H1 (cell line): Measurements from ENCODE around the gene RUFY1. TPM values are rescaled to one million over a fixed set of nuclear protein-coding genes. Genes with fewer than 3 reads are reported as not detected.
"Not testable (repeated sequence)": the region's sequence is repeated elsewhere in the genome, so short reads cannot be mapped to it uniquely, and the experiment has no call there.

ENCODE experiments used
- CTCF ChIA-PET: fragments of 300-600 bp; sonication (Branson Sonifier 250); formaldehyde crosslinking; loops from one replicate; lab custom pipeline; 2021; ENCODE audit not compliant: partially characterized antibody; lab: Charles Lee
- POLR2A ChIA-PET: fragments of 300-600 bp; sonication (Branson Sonifier 250); formaldehyde crosslinking; loops from one replicate; lab custom pipeline; 2021; ENCODE audit warnings: inconsistent platforms; ENCODE audit not compliant: partially characterized antibody; lab: Charles Lee
- DNase-seq, 2 experiments: peaks; one replicate each; pipeline versions ENCODE4 v3.0.0 to v3.0.0-alpha.2; 2010 to 2022; ENCODE audit warnings: low spot score in 2 of 2, low read depth in 1 of 2, mixed read lengths in 1 of 2
- FAIRE-seq: peaks from 2 replicates; lab custom pipeline; 2011; peaks lifted over from hg19 to GRCh38; lab: Jason Lieb, UNC
- H2AFZ ChIP-seq: 2 replicates; pipeline ENCODE4 v1.8.1; 2012; ENCODE audit warnings: low read length, inconsistent platforms
- H2AK5ac ChIP-seq: 2 replicates; pipeline ENCODE4 v1.6.1; 2013; ENCODE audit warnings: low read depth, low read length
- H2BK120ac ChIP-seq: replicated peaks from 2 replicates; pipeline ENCODE3; 2013; ENCODE audit warnings: low read depth, low read length, inconsistent platforms
- H2BK12ac ChIP-seq: 2 replicates; pipeline ENCODE4 v1.6.1; 2013; ENCODE audit warnings: low read depth, low read length
- H2BK15ac ChIP-seq: 2 replicates; pipeline ENCODE4 v1.6.1; 2013; ENCODE audit warnings: low read length
- H2BK20ac ChIP-seq: 2 replicates; pipeline ENCODE4 v1.6.1; 2013; ENCODE audit warnings: low read length
- H2BK5ac ChIP-seq: 2 replicates; pipeline ENCODE4 v1.6.1; 2013; ENCODE audit warnings: low read depth, low read length
- H3K14ac ChIP-seq: 2 replicates; pipeline ENCODE4 v1.6.1; 2013; ENCODE audit warnings: inconsistent platforms; ENCODE audit not compliant: insufficient read length
- H3K18ac ChIP-seq: 2 replicates; pipeline ENCODE4 v1.6.1; 2013; ENCODE audit warnings: low read length; ENCODE audit errors: extremely low read depth
- H3K23ac ChIP-seq: 2 replicates; pipeline ENCODE4 v1.6.1; 2013; ENCODE audit warnings: inconsistent platforms; ENCODE audit not compliant: insufficient read length
- H3K23me2 ChIP-seq: 2 replicates; pipeline ENCODE4 v1.6.1; 2013; ENCODE audit warnings: low read depth, low read length
- H3K27ac ChIP-seq: 2 replicates; pipeline ENCODE4 v1.6.1; 2011; ENCODE audit warnings: low read depth, low read length, inconsistent platforms
- H3K27me3 ChIP-seq, 4 experiments: replicated peaks in 1 of 4; 1 replicate in 1 of 4; 2 replicates in 3 of 4; pipeline versions ENCODE4 v1.6.1 to v1.8.1; 2011 to 2013; ENCODE audit warnings: low read length in 3 of 4, mild to moderate bottlenecking in 3 of 4, inconsistent platforms in 2 of 4, mixed read lengths in 2 of 4, moderate library complexity in 1 of 4; ENCODE audit not compliant: control insufficient read depth in 3 of 4, insufficient read depth in 3 of 4; ENCODE audit errors: extremely low read depth in 1 of 4
- H3K36me3 ChIP-seq, 4 experiments: 2 replicates each; pipeline versions ENCODE4 v1.6.1 to v1.8.1; 2011 to 2013; ENCODE audit warnings: mild to moderate bottlenecking in 4 of 4, low read length in 3 of 4, moderate library complexity in 2 of 4, control low read depth in 1 of 4, inconsistent platforms in 1 of 4; ENCODE audit not compliant: insufficient read depth in 4 of 4, control insufficient read depth in 2 of 4
- H3K4ac ChIP-seq: replicated peaks from 2 replicates; pipeline ENCODE3; 2013; ENCODE audit warnings: low read length, low read depth, mixed read lengths, inconsistent platforms; ENCODE audit not compliant: insufficient read length
- H3K4me1 ChIP-seq, 4 experiments: replicated peaks in 1 of 4; 1 replicate in 1 of 4; 2 replicates in 3 of 4; pipeline versions ENCODE4 v1.6.1 to v1.8.1; 2011 to 2013; ENCODE audit warnings: low read length in 3 of 4, inconsistent platforms in 2 of 4, mixed read lengths in 1 of 4; ENCODE audit not compliant: insufficient read depth in 4 of 4, control insufficient read depth in 3 of 4
- H3K4me2 ChIP-seq, 2 experiments: 2 replicates each; pipeline versions ENCODE4 v1.6.1 to v1.8.1; 2011 to 2013; ENCODE audit warnings: low read depth in 2 of 2, low read length in 2 of 2, control low read depth in 1 of 2, inconsistent platforms in 1 of 2, mild to moderate bottlenecking in 1 of 2; ENCODE audit not compliant: insufficient read depth in 1 of 2
- H3K4me3 ChIP-seq, 4 experiments: fragments of 200-600, 300-600 bp in 1 of 4; sonication (generic), shearing (Covaris generic), sonication (Bioruptor Twin) in 1 of 4; 2 replicates each; pipeline versions ENCODE4 v1.5.1 to v1.8.1; 2011 to 2016; ENCODE audit warnings: low read length in 4 of 4, low read depth in 3 of 4, control low read depth in 2 of 4, inconsistent platforms in 2 of 4, mild to moderate bottlenecking in 2 of 4, mixed read lengths in 1 of 4, moderate library complexity in 1 of 4; ENCODE audit not compliant: insufficient read depth in 2 of 4; ENCODE audit errors: extremely low read depth in 1 of 4
- H3K56ac ChIP-seq: replicated peaks from 2 replicates; pipeline ENCODE3; 2013; ENCODE audit warnings: low read depth, mild to moderate bottlenecking, mixed read lengths, low read length, inconsistent platforms; ENCODE audit not compliant: insufficient read length
- H3K79me1 ChIP-seq: 2 replicates; pipeline ENCODE4 v1.6.1; 2013; ENCODE audit warnings: low read depth, low read length, control low read depth
- H3K79me2 ChIP-seq, 2 experiments: 2 replicates each; pipeline versions ENCODE4 v1.6.1 to v1.8.1; 2012 to 2013; ENCODE audit warnings: low read length in 2 of 2, mild to moderate bottlenecking in 2 of 2, inconsistent platforms in 1 of 2; ENCODE audit not compliant: insufficient read depth in 2 of 2, control insufficient read depth in 1 of 2
- H3K9ac ChIP-seq, 4 experiments: replicated peaks in 1 of 4; 1 replicate in 1 of 4; 2 replicates in 3 of 4; pipeline versions ENCODE4 v1.6.1 to v1.8.1; 2011 to 2013; ENCODE audit warnings: low read depth in 3 of 4, low read length in 3 of 4, control low read depth in 2 of 4, mild to moderate bottlenecking in 2 of 4, moderate library complexity in 2 of 4, inconsistent platforms in 1 of 4; ENCODE audit errors: extremely low read depth in 1 of 4
- H3K9me3 ChIP-seq, 2 experiments: 2 replicates each; pipeline versions ENCODE4 v1.6.1 to v1.8.1; 2012 to 2013; ENCODE audit warnings: mild to moderate bottlenecking in 2 of 2, moderate library complexity in 2 of 2, control low read depth in 1 of 2, inconsistent platforms in 1 of 2, low read depth in 1 of 2, low read length in 1 of 2, mixed read lengths in 1 of 2; ENCODE audit not compliant: insufficient read depth in 2 of 2
- H4K20me1 ChIP-seq, 2 experiments: replicated peaks in 1 of 2; 2 replicates each; pipeline versions ENCODE3 to v1.8.1; 2011 to 2013; ENCODE audit warnings: inconsistent platforms in 2 of 2, low read length in 2 of 2, mild to moderate bottlenecking in 1 of 2; ENCODE audit not compliant: insufficient read depth in 2 of 2, control insufficient read depth in 1 of 2
- H4K5ac ChIP-seq: 2 replicates; pipeline ENCODE4 v1.6.1; 2013; ENCODE audit warnings: low read length, low read depth, mixed read lengths, inconsistent platforms; ENCODE audit not compliant: insufficient read length
- H4K8ac ChIP-seq: 2 replicates; pipeline ENCODE4 v1.8.0; 2013; ENCODE audit warnings: mild to moderate bottlenecking, moderate library complexity, low read length, inconsistent platforms; ENCODE audit not compliant: insufficient read depth; ENCODE audit errors: extremely low read depth
- H4K91ac ChIP-seq: replicated peaks from 2 replicates; pipeline ENCODE3; 2013; ENCODE audit warnings: low read length, mixed read lengths, inconsistent platforms; ENCODE audit not compliant: insufficient read length
- WGBS, 2 experiments: shearing (Covaris generic) in 1 of 2; methylation state at CpG; one replicate each; pipeline versions ENCODE4 v1.1.6 to v1.1.7; 2013 to 2015; ENCODE audit warnings: low lambda C conversion rate in 2 of 2, mixed read lengths in 2 of 2, inconsistent platforms in 1 of 2, low coverage in 1 of 2, missing lambda C conversion rate in 1 of 2; ENCODE audit not compliant: insufficient replicate concordance in 2 of 2, insufficient coverage in 1 of 2, insufficient read length in 1 of 2; ENCODE audit errors: extremely low coverage in 1 of 2, missing lambda C conversion rate in 1 of 2; 5-methylcytosine and 5-hydroxymethylcytosine counted together
- polyA plus RNA-seq, 7 experiments: library from polyadenylated mRNA; depleted of rRNA in 3 of 7; stranded (reverse) in 5 of 7; unstranded in 2 of 7; fragments of >200 nt in 5 of 7; fragments of 200-250 nt in 2 of 7; gene quantifications; 1 replicate in 5 of 7; 2 replicates in 1 of 7; 4 replicates in 1 of 7; pipeline versions ENCODE4 v1.2.1 to v1.2.3, GENCODE V29; 2011 to 2013; ENCODE audit warnings: missing spikeins in 2 of 7, mixed read lengths in 2 of 7
- total RNA-seq: library from RNA; stranded (reverse); fragmentation: NEBNext Ultra II Directional; extraction: Animal tissue kit (Norgen Biotek cat#: 25700); gene quantifications from 2 replicates; pipeline ENCODE4 v1.2.1, GENCODE V29; 2021

RUFY1 gene
- total and polyA plus RNA-seq, 2 of the 8 experiments (the other 6 are each of a cell fraction or from before 2014, with no cell fraction given), result 22.4 to 29.5 TPM

DNA sequence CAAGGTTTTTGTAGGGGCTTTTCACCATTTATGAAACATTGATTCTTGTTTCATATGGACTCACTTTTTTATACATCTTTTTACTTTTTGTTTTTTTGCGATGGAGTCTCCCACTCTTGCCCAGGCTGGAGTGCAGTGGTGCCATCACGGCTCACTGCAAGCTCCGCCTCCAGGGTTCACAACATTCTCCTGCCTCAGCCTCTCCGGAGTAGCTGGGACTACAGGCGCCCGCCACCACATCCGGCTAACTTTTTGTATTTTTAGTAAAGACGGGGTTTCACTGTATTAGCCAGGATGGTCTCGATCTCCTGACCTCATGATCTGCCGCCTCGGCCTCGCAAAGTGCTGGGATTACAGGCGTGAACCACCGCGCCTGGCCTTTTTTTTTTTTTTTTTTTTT lies 7.1 kb upstream of the RUFY1 start:
- H3K27ac ChIP-seq, result not testable (repeated sequence)

More for the DNA sequence above, 7.1 kb upstream of the RUFY1 start:
- H3K4me3 ChIP-seq, H2AK5ac ChIP-seq, H3K23ac ChIP-seq, H3K36me3 ChIP-seq, H3K9me3 ChIP-seq, FAIRE-seq, H3K79me2 ChIP-seq, H2BK120ac ChIP-seq, H3K27me3 ChIP-seq, H3K23me2 ChIP-seq, H3K14ac ChIP-seq, H2BK20ac ChIP-seq, H3K9ac ChIP-seq, H4K8ac ChIP-seq, H3K18ac ChIP-seq, H3K4me1 ChIP-seq, H3K4ac ChIP-seq, H4K91ac ChIP-seq, H2BK5ac ChIP-seq, H4K20me1 ChIP-seq, H2BK12ac ChIP-seq, H2AFZ ChIP-seq, H3K79me1 ChIP-seq, CTCF ChIA-PET, DNase-seq, H4K5ac ChIP-seq, H2BK15ac ChIP-seq, H3K56ac ChIP-seq, H3K4me2 ChIP-seq: not testable (repeated sequence)
- 97% methylated on average over 12 of the region's 15 CpGs; no CpG with 5 or more reads in 1 of the 2 experiments for WGBS, 2 experiments
- POLR2A ChIA-PET, result interaction anchor here (0.6 to 2.0 kb wide), 3 partner anchors 11 to 1167 kb away, joined by 3 to 5 read pairs (median 4); partner anchors contain the start of gene HNRNPH1
